HUES6 (cell line): ENCODE results near the gene LMTK3.

ENCODE experiments used
- H3K27ac ChIP-seq: 2 replicates; pipeline ENCODE4 v1.7.0; 2013; ENCODE audit warnings: low read depth, mild to moderate bottlenecking, low read length, inconsistent platforms
- H3K27me3 ChIP-seq: 2 replicates; pipeline ENCODE4 v1.6.1; 2013; ENCODE audit warnings: low read length; ENCODE audit not compliant: control insufficient read depth, insufficient read depth
- H3K36me3 ChIP-seq: 2 replicates; pipeline ENCODE4 v1.6.1; 2013; ENCODE audit warnings: low read length; ENCODE audit not compliant: control insufficient read depth, insufficient read depth
- H3K4me1 ChIP-seq: 2 replicates; pipeline ENCODE4 v1.6.1; 2013; ENCODE audit warnings: low read length; ENCODE audit not compliant: control insufficient read depth, insufficient read depth
- H3K4me3 ChIP-seq: 2 replicates; pipeline ENCODE4 v1.5.1; 2013; ENCODE audit warnings: low read depth, low read length
- H3K9ac ChIP-seq: one replicate; pipeline ENCODE4 v1.6.1; 2013; ENCODE audit warnings: mild to moderate bottlenecking, low read length
- H3K9me3 ChIP-seq: 2 replicates; pipeline ENCODE4 v1.6.1; 2013; ENCODE audit warnings: low read depth, low read length; ENCODE audit not compliant: control insufficient read depth, insufficient read depth

The LMTK3 gene

DNA sequence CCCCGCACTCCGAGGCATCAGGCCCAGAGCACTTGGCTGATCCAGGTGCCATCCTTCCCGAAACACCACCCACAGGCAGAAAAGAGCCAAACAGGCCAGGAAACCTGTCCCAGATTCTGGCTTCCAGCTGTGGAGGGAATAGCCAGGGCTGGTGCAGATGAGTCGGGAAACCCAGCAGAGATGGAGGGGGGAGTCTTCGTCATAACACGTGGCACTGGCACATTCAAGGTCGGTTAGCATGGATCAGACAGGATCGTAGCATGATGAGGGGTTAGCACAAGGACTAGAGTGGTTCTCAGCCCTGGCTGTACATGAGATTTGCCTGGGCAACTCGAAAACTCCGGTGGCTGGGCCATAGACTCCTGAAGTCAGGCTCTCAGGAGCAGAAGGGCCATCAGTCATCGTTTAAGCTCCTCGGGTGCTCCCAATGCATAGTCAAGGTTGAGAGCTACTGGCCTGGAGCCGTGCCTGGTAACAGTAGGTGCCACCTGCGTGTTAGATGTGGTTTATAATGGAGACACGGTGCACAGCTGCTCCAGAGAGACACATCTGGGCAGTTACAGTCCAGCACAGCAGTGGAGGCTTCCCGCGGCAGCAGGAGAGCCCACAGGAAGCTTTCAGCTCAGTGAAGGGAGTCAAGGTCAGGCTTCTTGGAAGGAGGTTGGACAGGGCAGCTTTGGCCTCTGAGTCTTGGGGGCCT, 36.1 kb downstream of the LMTK3 start:
- no peaks in the 10 kb centered on the region; the same call in 1 of the 2 replicates for H3K4me1 ChIP-seq
- no peak overlapping the region for H3K4me3 ChIP-seq
- no peaks in the 10 kb centered on the region for H3K27me3 ChIP-seq
- H3K27ac ChIP-seq = no peak overlapping the region
- peaks cover 83% of the 10 kb centered on the region for H3K36me3 ChIP-seq
- H3K9ac ChIP-seq = no peak overlapping the region
- H3K9me3 ChIP-seq = no peaks in the 10 kb centered on the region

DNA sequence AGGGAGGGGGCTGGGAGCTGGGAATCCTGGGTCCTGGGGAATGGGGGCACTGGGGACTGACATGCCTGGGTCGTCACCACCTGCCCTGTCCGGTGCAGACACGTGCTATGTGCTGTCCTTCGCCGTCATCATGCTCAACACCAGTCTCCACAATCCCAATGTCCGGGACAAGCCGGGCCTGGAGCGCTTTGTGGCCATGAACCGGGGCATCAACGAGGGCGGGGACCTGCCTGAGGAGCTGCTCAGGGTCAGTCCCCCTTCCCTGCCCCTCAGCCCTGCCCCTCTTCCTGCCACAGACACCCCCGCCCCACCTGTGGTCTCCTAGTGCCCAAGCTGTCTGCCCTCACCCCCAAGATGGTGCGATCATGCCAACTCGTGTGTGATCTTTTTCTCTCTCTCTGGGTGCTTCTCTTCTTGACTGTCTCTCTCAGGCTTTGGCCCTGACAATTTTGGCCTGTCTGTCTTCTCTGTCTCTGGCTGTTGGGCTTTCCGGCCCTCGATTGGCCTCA, 37.5 kb downstream of the LMTK3 start:
- Histone ChIP-seq H3K36me3 (peaks cover 84% of the 10 kb centered on the region), H3K9ac (no peak overlapping the region)

DNA sequence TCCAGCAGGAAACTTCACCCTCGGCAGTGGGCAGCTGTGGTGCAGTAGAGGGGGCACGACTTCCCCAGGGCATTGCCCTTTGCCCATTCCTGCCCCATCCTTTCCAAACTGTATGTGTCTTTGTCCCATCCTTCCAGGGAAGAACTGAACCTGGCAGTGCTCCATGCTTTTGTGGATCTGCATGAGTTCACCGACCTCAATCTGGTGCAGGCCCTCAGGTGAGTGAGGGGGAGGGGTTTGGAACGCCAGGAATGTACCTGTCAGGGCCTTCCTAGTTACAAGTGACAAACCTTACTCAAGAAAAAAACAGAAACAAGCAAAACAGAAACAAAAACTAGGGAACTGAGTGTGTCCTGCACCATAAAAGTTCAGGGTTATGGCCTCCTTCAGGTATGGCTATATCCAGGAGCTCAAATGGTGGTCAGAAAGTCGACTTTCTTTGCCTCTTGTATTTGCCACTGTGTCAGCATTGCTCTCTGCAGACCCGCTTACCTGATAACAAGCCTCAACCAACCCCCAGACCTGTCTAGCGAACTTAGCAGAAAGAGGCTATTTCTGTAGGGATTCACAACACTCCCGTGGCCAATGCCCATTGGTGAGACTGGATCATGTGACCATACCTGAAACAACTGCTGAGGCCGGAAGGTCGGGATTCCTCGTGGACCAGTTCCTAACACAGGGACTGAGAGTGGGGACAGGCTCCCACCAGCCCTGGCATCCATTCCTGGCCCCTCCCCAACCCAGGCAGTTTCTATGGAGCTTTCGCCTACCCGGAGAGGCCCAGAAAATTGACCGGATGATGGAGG, 38.3 kb downstream of the LMTK3 start:
- Histone ChIP-seq H3K27me3 (no peaks in the 10 kb centered on the region), H3K4me1 (peaks cover 2% of the 10 kb centered on the region), H3K4me3 (no peak overlapping the region), H3K27ac (no peak overlapping the region), H3K9me3 (no peaks in the 10 kb centered on the region), H3K9ac (no peak overlapping the region), H3K36me3 (peaks cover 79% of the 10 kb centered on the region)

More for the DNA sequence above, 37.5 kb downstream of the LMTK3 start:
- H3K4me3 ChIP-seq = no peak overlapping the region
- H3K9me3 ChIP-seq = no peaks in the 10 kb centered on the region
- no peaks in the 10 kb centered on the region; the same call in none of the 2 replicates for H3K4me1 ChIP-seq
- H3K27ac ChIP-seq = no peak overlapping the region; the same call in 1 of the 2 replicates
- no peaks in the 10 kb centered on the region for H3K27me3 ChIP-seq

GRCh38 chr19:48471836-48472235, 39.8 kb downstream of the LMTK3 start:
- H3K36me3 ChIP-seq = peaks cover 65% of the 10 kb centered on the region
- H3K27me3 ChIP-seq = no peaks in the 10 kb centered on the region

DNA sequence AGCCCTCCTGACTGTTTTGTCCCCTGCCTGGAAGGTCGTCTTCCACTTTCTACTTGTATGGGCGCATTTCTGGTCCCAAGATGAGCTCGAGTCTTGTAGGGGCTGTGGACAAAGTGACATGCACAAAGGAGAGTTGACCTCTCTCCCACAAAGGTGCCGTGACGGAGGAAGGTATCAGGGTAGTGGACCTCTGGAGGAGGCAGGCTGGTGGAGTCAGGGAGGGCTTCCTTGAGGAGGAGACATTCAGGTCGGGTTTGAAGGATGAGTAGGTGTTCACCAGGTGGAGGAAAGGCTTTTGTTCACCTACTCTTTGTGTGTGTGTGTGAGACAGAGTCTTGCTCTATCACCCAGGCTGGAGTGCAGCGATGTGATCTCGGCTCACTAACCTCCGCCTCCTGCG, 40.8 kb downstream of the LMTK3 start:
- Histone ChIP-seq H3K27ac (no peak overlapping the region), H3K27me3 (no peaks in the 10 kb centered on the region), H3K9me3 (no peaks in the 10 kb centered on the region), H3K4me3 (no peak overlapping the region), H3K9ac (no peak overlapping the region), H3K36me3 (peaks cover 57% of the 10 kb centered on the region), H3K4me1 (peaks cover 5% of the 10 kb centered on the region; the same call in 1 of the 2 replicates)

More at GRCh38 chr19:48471836-48472235, 39.8 kb downstream of the LMTK3 start:
- Histone ChIP-seq H3K9ac (no peak overlapping the region), H3K4me3 (no peak overlapping the region), H3K9me3 (no peaks in the 10 kb centered on the region), H3K27ac (no peak overlapping the region), H3K4me1 (peaks cover 5% of the 10 kb centered on the region; the same call in 1 of the 2 replicates)

DNA sequence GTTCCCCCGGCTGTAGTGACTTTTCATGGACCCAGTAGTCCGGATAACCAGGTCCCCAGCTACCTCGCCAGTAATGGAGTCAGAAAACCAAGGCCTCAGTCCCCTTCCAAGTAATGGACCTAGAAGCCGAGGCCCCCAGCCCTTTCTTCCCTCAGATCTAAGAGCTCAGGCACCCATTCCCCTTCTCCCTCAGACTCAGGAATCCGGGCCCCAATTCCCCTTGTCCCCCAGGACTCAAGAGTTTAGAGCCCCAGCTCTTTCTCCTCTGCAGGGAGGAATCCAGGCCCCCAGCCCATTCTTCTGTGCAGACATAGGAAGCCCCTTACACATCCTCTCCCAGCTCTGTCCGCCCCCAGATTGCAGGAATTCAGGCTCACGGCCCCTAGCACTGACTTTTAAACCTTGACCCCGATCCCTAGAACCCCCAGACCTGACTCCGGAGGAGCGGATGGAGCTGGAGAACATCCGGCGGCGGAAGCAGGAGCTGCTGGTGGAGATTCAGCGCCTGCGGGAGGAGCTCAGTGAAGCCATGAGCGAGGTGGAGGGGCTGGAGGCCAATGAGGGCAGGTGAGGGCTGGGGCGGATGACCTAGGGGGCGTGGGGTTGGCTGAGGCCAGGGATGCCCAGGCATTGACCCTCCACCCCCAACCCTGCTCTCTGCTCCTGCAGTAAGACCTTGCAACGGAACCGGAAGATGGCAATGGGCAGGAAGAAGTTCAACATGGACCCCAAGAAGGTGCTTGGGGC, 41.5 kb downstream of the LMTK3 start:
- no peak overlapping the region for H3K27ac ChIP-seq

DNA sequence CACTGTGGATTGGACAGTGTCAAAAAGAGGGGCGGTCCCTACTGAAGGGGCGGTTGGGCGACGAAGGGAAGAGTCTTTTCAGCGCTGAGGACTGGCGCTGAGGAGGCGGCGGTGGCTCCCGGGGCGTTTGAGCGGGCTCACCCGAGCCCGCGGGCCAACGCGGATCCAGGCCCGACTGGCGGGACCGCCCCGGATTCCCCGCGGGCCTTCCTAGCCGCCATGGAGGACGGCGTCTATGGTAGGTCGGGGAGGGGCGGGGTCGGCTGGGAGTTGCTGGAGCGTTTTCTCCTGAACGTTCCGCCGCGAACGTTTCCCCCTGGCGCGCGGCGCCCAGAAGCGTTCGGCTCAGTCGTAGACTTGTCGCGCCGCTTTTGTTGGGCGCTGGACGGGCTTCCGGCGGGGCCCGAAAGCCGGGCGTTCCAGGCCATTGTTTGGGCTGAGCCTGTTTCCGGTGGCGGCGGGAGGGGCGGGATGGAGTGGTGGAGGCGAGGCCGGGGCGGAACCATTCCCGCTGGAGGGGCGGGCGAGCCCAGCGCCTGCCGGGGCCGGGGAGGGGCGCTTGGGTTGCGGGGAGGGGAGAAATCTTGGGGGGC, 42.2 kb downstream of the LMTK3 start, which contains the start of gene CYTH2:
Gene CYTH2, plus strand, starts transcription at position 81 of the 593 bp plus-strand sequence. Its CDS starts 139 bp downstream, at position 220.
- peaks cover 5% of the 10 kb centered on the region; the same call in 1 of the 2 replicates for H3K4me1 ChIP-seq
- H3K36me3 ChIP-seq = peaks cover 42% of the 10 kb centered on the region
- H3K9ac ChIP-seq = peak within 1 kb of the TSS; percentile 95
- H3K27ac ChIP-seq = peak within 1 kb of the TSS; percentile 98
- no peaks in the 10 kb centered on the region for H3K9me3 ChIP-seq
- no peaks in the 10 kb centered on the region for H3K27me3 ChIP-seq
- peak within 1 kb of the TSS; percentile 79 for H3K4me3 ChIP-seq

More for the DNA sequence above, 41.5 kb downstream of the LMTK3 start:
- Histone ChIP-seq H3K9me3 (no peaks in the 10 kb centered on the region), H3K36me3 (peaks cover 49% of the 10 kb centered on the region), H3K9ac (peak overlapping the region; percentile 72), H3K27me3 (no peaks in the 10 kb centered on the region), H3K4me1 (peaks cover 5% of the 10 kb centered on the region; the same call in 1 of the 2 replicates), H3K4me3 (peak overlapping the region; percentile 79)

GRCh38 chr19:48468772-48469288, 42.8 kb downstream of the LMTK3 start:
- Histone ChIP-seq H3K27me3 (no peaks in the 10 kb centered on the region), H3K27ac (peak overlapping the region; percentile 98), H3K4me1 (peaks cover 5% of the 10 kb centered on the region; the same call in 1 of the 2 replicates), H3K4me3 (peak overlapping the region; percentile 79), H3K36me3 (peaks cover 37% of the 10 kb centered on the region), H3K9me3 (no peaks in the 10 kb centered on the region), H3K9ac (peak overlapping the region; percentile 95)

DNA sequence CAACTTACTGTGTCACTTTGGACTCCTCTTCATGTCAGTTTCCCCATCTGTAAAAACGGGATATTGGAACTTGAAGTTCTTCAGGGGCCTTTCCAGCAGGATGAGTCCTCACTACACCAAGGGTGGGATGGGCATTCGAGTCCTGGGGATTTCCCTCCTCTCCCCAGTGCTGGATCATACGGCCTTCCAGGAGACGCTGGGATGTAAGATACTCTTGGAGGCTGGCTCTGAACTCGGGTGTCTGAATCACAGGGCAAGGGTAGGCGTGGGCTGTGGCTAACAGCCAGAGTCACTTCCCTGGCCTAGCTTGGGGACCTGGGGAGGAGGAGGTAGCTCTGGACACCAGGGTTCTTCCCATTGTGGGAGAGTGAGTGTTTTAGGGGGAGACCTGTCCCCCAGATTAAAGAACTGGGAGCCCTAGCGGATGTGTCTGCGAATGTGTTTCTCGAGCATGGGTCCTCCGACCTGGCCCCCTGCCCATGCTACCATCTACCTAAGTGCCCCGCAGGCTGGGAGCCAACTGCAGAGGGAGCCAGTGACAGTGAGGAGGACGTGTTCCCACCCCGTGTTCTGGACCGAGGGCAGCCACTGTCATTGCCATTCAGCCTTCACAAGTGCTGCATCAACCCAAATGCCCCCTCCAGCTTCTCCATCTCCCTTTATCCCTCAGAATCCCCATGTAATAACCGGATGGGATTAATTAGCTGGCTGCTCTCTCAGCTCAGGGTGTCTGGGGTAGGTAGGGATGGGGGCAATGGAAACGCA, 44.9 kb downstream of the LMTK3 start:
- no peaks in the 10 kb centered on the region for H3K27me3 ChIP-seq
- no peaks in the 10 kb centered on the region for H3K9me3 ChIP-seq
- peaks cover 5% of the 10 kb centered on the region; the same call in 1 of the 2 replicates for H3K4me1 ChIP-seq
- H3K4me3 ChIP-seq = no peak overlapping the region
- no peak overlapping the region for H3K27ac ChIP-seq
- H3K36me3 ChIP-seq = peaks cover 16% of the 10 kb centered on the region
- no peak overlapping the region for H3K9ac ChIP-seq
